Medulla oblongata (tissue), 1 donor: ENCODE results near the gene COL20A1.
"Not testable (repeated sequence)": the region's sequence is repeated elsewhere in the genome, so short reads cannot be mapped to it uniquely, and the experiment has no call there.

ENCODE experiments used
- DNase-seq: peaks from one replicate; pipeline ENCODE4 v3.0.0-alpha.2; 2015; ENCODE audit errors: extremely low spot score

The COL20A1 gene

GRCh38 chr20:63292904-63293303 lies at the start of gene COL20A1:
Gene COL20A1 (plus strand): TSS chr20:63293186. CDS start chr20:63295108, 1,922 bp downstream.
- DNase-seq: no peak

GRCh38 chr20:63243604-63244247 lies 49.3 kb upstream of the COL20A1 start:
- no peak for DNase-seq

DNA sequence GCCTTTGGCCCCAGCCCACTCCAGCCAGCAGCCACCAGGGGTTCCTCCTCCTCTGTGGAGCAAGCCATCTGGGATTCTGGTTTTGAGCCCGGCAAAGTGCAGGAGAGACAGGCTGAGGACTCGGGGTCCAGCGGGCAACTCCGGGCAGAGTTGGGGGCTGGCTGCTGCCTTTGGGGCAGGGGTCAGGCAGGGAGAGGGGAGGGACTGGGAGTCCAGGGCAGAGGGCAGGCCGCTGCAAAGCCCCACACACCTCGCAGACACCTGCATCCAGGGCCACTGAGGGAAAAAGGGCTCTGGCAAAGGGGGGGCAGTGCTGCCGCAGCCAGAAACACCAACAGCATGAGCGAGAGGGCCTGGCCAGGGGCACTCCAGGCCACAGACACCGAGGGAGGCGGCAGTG lies 48.5 kb upstream of the COL20A1 start:
- DNase-seq: no peak

- DNase-seq: no peak
Measured at GRCh38 chr20:63246490-63247288, 46.3 kb upstream of the COL20A1 start.

GRCh38 chr20:63247671-63248228 lies 45.2 kb upstream of the COL20A1 start:
- DNase-seq: no peak

- no peak for DNase-seq
Measured at GRCh38 chr20:63248835-63249591, 44.0 kb upstream of the COL20A1 start.

DNA sequence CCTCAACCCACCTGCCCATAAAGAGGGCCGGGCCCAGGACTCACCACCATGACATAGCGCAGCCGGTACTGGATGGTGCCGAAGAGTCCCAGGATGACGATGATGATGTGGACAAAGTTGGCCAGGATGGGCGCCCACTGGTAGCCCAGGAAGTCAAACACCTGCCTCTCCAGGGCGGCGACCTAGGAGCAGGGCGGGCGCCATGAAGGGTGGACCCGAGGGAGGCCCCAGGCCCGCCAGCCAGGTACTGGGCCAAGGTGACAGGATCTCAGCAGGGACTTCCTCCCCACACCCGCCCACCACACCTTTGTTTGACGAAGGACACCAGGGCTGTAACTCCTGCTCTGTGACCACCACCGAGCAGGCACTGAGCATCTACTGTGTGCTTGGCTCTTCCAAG lies 43.1 kb upstream of the COL20A1 start:
- no peak for DNase-seq

DNA sequence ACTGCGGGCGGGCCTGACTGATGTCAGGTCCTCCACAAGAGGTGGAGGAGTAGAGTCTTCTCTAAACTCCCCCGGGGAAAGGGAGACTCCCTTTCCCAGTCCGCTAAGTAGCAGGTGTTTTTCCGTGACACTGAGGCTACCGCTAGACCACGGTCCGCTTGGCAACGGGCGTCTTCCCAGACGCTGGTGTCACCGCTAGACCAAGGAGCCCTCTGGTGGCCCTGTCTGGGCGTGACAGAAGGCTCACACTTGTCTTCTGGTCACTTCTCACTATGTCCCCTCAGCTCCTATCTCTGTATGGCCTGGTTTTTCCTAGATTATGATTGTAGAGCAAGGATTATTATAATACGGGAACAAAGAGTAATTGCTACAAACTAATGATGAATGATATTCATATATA lies 41.6 kb upstream of the COL20A1 start:
- not testable (repeated sequence) for DNase-seq

- peak; percentile 76 for DNase-seq
Measured at GRCh38 chr20:63252284-63252711, 40.7 kb upstream of the COL20A1 start.

DNA sequence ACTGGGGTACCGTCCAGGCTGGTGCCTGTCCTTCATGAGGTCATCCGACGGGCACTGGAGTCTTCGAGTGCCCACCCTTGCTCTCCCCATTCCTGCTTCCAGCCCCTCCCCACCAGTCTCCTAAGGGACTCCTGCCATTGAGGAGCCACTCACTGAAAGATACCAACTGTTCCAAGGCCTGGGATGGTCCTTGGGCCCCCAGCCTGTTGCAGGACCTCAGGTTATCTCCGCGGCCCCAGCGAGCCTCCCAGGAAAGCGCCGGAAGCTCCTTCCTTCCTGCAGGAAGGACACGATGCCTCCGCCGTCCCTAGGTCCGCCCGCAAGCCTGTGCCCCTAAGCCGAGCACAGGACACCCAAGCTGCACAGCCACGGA lies 39.9 kb upstream of the COL20A1 start:
- no peak for DNase-seq

DNA sequence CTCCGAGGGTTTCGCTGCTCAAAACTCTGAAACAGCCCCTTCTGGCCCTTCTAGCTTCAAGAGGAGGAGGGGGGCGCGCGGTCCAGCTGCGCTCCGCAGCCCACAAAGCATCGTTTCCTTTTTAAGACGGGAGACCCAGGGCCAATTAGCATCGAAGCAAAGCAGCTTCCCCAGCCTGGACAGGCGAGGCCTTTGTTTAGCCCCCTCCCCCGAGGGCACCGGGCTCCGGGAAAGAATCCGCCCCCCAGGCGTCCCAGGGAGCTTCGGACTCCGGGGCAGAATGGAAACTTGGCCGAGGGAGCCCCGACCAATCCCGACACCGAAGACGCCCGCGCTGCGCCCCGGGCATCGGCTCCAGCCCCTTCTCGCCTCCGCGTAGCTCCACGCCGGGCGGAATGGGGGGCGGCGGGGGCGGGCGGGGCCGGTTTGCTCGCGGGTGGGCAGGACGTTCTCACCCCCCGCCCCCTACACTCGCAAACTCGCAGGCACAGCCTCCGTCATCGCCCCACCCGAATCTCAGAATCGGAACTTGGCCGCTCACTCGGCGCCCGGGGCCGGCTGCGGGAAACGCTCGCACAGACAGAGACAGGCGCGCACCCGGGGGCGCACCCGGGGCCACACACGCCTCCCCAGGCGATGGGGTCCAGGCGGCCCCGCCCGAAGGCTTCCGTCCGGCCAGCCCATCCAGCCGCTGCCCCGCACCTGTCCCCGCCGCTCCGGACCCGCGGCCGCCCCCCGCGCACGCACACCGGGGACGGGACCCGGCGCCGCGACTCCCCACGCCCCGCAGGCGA lies 39.4 kb upstream of the COL20A1 start:
- DNase-seq: no peak

- no peak for DNase-seq
Measured at GRCh38 chr20:63254232-63254605, 38.8 kb upstream of the COL20A1 start, which contains the start of gene NKAIN4. Gene NKAIN4 (minus strand): TSS chr20:63254463. CDS start chr20:63254450, 13 bp downstream.

DNA sequence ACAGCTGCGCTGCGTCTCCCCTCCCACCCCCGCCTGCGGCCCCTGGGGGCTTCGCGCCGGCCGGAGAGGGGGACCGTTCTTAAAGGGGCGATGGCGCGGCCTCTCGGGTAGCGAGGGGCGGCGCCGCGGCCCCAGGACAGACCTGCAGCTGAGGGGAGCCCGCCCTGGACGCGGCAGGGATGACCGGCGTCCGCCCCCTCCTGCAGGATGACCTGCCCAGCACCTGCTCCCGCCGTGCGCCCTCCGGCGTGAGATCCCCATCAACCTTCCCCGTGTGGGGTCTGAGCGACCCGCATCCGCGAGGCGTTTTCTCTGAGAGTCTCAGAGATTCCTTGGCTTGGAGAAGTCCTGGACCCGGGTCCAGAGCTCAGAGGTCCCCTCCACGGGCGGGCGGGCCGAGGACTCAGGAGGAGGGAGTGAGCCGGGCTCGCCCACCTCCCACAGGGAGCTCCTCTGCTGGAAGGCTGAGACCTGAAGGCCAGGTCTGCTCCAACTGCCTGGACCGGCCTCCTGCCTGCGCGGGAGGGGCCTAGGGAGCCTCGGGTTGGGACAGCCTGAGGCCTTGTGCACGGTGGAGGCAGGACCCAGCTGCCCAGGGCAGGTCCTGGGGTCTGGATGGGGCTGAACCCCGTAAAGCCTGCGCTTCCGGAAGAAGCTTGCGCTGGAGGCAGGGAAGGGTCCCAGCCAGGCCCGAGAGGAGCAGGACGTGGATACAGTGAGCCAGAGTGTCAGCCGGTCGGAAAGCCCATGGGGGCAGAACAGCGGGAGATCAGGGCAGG lies 38.2 kb upstream of the COL20A1 start:
- DNase-seq: no peak

- no peak for DNase-seq
Measured at GRCh38 chr20:63255931-63256704, 36.9 kb upstream of the COL20A1 start.

DNA sequence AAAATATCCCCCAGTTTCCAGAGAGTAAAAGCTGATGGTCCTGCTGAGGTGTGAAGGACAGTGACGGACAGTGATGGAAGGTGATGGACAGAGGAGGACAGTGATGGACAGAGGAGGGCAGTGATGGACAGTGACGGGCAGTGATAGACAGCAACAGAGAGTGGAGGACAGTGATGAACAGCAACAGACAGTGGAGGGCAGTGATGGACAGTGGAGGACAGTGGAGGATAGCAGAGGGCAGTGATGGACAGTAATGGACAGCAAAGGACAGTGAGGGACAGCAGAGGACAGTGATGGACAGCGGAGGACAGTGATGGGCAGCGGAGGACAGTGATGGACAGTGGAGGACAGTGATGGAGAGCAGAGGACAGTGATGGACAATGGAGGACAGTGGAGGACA lies 36.0 kb upstream of the COL20A1 start:
- no peak for DNase-seq

GRCh38 chr20:63257629-63258028 lies 35.4 kb upstream of the COL20A1 start:
- DNase-seq: no peak

- no peak for DNase-seq
Measured at GRCh38 chr20:63258781-63259180, 34.2 kb upstream of the COL20A1 start.

DNA sequence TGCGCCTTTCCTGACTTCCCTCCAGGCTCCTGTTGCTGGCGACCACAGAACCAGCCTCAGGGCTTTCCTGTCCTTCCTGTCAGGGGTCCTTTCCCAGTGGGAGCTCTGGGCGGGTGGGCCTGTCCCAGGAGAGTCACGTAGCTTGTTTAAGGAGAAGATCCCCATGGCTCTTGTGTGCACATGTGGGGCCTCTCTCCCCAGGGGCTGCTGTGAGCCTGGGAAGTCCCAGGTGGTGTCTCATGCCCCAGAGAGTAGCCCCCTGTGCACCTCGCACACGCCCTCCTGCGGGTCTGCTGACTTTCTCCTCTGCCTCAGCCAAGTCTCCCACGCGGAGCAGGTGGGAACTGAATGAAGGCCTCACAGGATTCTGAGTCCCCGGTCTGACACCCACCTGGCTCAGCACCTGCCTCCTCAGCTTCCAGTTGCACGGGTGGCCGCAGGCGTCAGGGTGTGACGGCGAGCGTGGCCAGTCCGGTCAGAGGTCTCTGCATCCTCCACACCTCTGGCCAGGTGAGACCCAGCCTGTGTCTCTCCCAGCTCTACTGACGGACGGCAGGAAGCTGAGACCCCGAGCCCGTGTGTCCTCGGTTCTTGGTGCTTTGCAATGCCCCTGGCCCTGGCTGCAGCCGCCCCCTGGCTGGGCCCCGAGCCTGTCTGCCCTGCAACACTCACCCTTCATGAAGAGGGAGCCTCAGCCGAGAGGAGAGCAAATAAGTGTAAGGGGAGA lies 33.1 kb upstream of the COL20A1 start:
- no peak for DNase-seq

DNA sequence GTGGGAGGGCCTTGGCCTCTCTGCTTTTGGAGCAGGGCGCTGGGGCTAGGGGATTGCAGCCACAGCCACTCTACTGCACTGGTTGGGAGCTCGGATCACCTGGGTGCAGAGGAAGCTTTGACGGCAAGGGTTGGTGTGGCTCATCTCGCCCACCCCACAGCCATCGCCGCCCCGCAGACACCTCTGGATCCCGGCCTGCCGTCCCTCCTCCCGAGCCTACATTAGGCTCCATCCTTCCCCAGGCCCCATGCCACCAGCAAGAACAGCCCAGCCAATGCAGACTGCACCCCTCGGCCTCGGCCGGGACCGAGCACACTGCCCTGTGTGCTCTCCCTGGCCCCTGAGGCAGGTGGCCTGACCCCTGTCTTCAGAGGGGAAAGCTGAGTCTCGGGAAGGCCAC lies 32.5 kb upstream of the COL20A1 start:
- no peak for DNase-seq
